ENCODE measurements around the gene C19orf47. TPM values are rescaled to one million over a fixed set of nuclear protein-coding genes. Genes with fewer than 3 reads are reported as not detected.

C19orf47 gene
- total RNA-seq, 1 experiment from 2014 or later = 18.0 TPM

GRCh38 chr19:40358773-40359172, 10.6 kb upstream of the C19orf47 start:
- no peak for ATAC-seq
- H2AFZ ChIP-seq (ENCODE audit: low read depth, low read length, poor library complexity, severe bottlenecking) = no peak overlapping the region
- no peaks in the 10 kb centered on the region for H3K9me3 ChIP-seq (ENCODE audit: control insufficient read depth in 1 of 2, insufficient read depth in 1 of 2, low read depth in 1 of 2, low read length in 2 of 2)
- no peaks in the 10 kb centered on the region; the same call in none of the 2 replicates for H3K79me2 ChIP-seq (ENCODE audit: insufficient read depth, low read length)
- intact Hi-C loops (cut with micrococcal nuclease) = no loop called here
- H4K20me1 ChIP-seq (ENCODE audit: insufficient read depth) = no peaks in the 10 kb centered on the region
- no peak overlapping the region for H3K27ac ChIP-seq (ENCODE audit: low read depth, low read length)
- CTCF ChIA-PET = no interaction called here
- no peak overlapping the region for H3K4me3 ChIP-seq (replicated peaks in 1 of 2; ENCODE audit: low read depth in 1 of 2, low read length in 2 of 2)
- H3K4me2 ChIP-seq (ENCODE audit: low read length) = no peak overlapping the region
- H3K4me1 ChIP-seq (ENCODE audit: control insufficient read depth in 1 of 2, insufficient read depth in 2 of 2, low read length in 2 of 2) = no peaks in the 10 kb centered on the region
- no peak for TF ChIP-seq TCF7L2 (IDR thresholded peaks at IDR 0.05; ENCODE audit: borderline replicate concordance, extremely low read depth, insufficient read depth, insufficient read length)
- no TSS peak for BruUV-seq (replicated peaks)
- POLR2A ChIA-PET = no interaction called here
- H3K36me3 ChIP-seq (ENCODE audit: control insufficient read depth in 1 of 2, insufficient read depth in 2 of 2, low read length in 2 of 2) = no peaks in the 10 kb centered on the region
- H3K9ac ChIP-seq (ENCODE audit: low read length) = no peak overlapping the region
- H3K27me3 ChIP-seq (ENCODE audit: insufficient read depth, low read length) = no peaks in the 10 kb centered on the region
- RAD21 ChIA-PET (ENCODE audit: low non-redundant PET in 1 of 2, low total read pairs in 2 of 2, uncharacterized antibody in 2 of 2, unreplicated experiment in 2 of 2) = no interaction called here
- H3K9me2 ChIP-seq (ENCODE audit: insufficient read depth) = no peaks in the 10 kb centered on the region
- DNase-seq (ENCODE audit: low read depth, low spot score) = no peak

DNA sequence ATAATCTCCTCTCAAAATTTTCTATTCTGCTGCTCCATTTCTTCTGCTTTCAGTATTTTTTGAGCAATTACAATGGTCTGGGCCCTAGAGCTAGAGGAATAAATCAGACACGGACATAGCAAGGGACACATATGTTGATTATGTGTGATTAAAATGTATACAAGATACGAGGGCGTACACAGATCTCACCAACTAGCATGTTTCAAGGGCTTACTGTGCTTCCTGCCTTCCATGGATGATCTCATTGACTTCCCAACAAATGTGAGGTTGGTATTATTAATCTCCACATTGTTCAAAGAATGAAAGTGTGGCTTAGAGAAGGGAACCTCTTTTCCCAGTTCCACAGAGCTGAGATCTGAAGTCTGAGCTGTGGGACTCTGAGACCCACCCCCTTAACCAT, 9.4 kb upstream of the C19orf47 start:
- Histone ChIP-seq H3K27me3 (ENCODE audit: insufficient read depth, low read length) (no peaks in the 10 kb centered on the region), H4K20me1 (ENCODE audit: insufficient read depth) (no peaks in the 10 kb centered on the region), H3K4me2 (ENCODE audit: low read length) (no peak overlapping the region), H3K4me1 (ENCODE audit: control insufficient read depth in 1 of 2, insufficient read depth in 2 of 2, low read length in 2 of 2) (no peaks in the 10 kb centered on the region), H3K9me2 (ENCODE audit: insufficient read depth) (no peaks in the 10 kb centered on the region), H3K4me3 (replicated peaks in 1 of 2; ENCODE audit: low read depth in 1 of 2, low read length in 2 of 2) (no peak overlapping the region), H3K27ac (ENCODE audit: low read depth, low read length) (no peak overlapping the region), H3K9ac (ENCODE audit: low read length) (no peak overlapping the region), H3K36me3 (ENCODE audit: control insufficient read depth in 1 of 2, insufficient read depth in 2 of 2, low read length in 2 of 2) (no peaks in the 10 kb centered on the region), H3K79me2 (ENCODE audit: insufficient read depth, low read length) (no peaks in the 10 kb centered on the region; the same call in none of the 2 replicates), H3K9me3 (ENCODE audit: control insufficient read depth in 1 of 2, insufficient read depth in 1 of 2, low read depth in 1 of 2, low read length in 2 of 2) (no peaks in the 10 kb centered on the region), H2AFZ (ENCODE audit: low read depth, low read length, poor library complexity, severe bottlenecking) (no peak overlapping the region)
- ChIA-PET POLR2A (no interaction called here), CTCF (no interaction called here), RAD21 (ENCODE audit: low non-redundant PET in 1 of 2, low total read pairs in 2 of 2, uncharacterized antibody in 2 of 2, unreplicated experiment in 2 of 2) (no interaction called here)
- DNase-seq (ENCODE audit: low read depth, low spot score) = no peak
- no TSS peak for BruUV-seq (replicated peaks)
- ATAC-seq = no peak
- intact Hi-C loops (cut with micrococcal nuclease) = no loop called here
- TF ChIP-seq CTCF (IDR thresholded peaks at IDR 0.05 in 2 of 3, conservative IDR thresholded peaks at IDR 0.05 in 1 of 3; ENCODE audit: borderline replicate concordance in 1 of 3, insufficient read depth in 1 of 3, low read depth in 2 of 3, low read length in 2 of 3) = no peak
- no peak for TF ChIP-seq RAD21 (IDR thresholded peaks at IDR 0.05; ENCODE audit: low read depth)
- no peak for TF ChIP-seq POLR2AphosphoS5 (IDR thresholded peaks at IDR 0.05; ENCODE audit: low read depth, low read length)
- TF ChIP-seq POLR2A (IDR thresholded peaks at IDR 0.05; ENCODE audit: borderline replicate concordance, extremely low read depth, insufficient read depth, insufficient read length) = no peak
- TF ChIP-seq CEBPB (IDR thresholded peaks at IDR 0.05; ENCODE audit: low read depth) = no peak
- no peak for TF ChIP-seq ZFX (IDR thresholded peaks at IDR 0.05)
- no peak for TF ChIP-seq ZNF274 (IDR thresholded peaks at IDR 0.05; ENCODE audit: low read depth, low read length)
- TF ChIP-seq SRF (IDR thresholded peaks at IDR 0.05; ENCODE audit: low read depth) = no peak
- TF ChIP-seq SP1 (IDR thresholded peaks at IDR 0.05; ENCODE audit: low read depth) = no peak
- TF ChIP-seq FOSL1 (IDR thresholded peaks at IDR 0.05; ENCODE audit: low read depth) = no peak
- no peak for TF ChIP-seq SIN3A (IDR thresholded peaks at IDR 0.05; ENCODE audit: low read depth)
- TF ChIP-seq MAX (IDR thresholded peaks at IDR 0.05) = no peak
- TF ChIP-seq, protein P1, sequence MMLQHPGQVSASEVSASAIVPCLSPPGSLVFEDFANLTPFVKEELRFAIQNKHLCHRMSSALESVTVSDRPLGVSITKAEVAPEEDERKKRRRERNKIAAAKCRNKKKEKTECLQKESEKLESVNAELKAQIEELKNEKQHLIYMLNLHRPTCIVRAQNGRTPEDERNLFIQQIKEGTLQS (IDR thresholded peaks at IDR 0.05) = no peak
- no peak for TF ChIP-seq EZH2 (IDR thresholded peaks at IDR 0.05)
- TF ChIP-seq ZBTB33 (IDR thresholded peaks at IDR 0.05; ENCODE audit: extremely low read depth, insufficient replicate concordance, low read length) = no peak
- TF ChIP-seq YY1 (IDR thresholded peaks at IDR 0.05; ENCODE audit: extremely low read depth, insufficient replicate concordance, low read depth, low read length) = no peak
- no peak for TF ChIP-seq EZH2phosphoT487 (IDR thresholded peaks at IDR 0.05; ENCODE audit: borderline replicate concordance)
